HepG2 (cell line): ENCODE data around the gene PYGB. TPM values are rescaled to one million over a fixed set of nuclear protein-coding genes. Genes with fewer than 3 reads are reported as not detected.

Experiments used
- AGO2 ChIP-seq: fragments of 200-400 bp; formaldehyde crosslinking; optimal IDR thresholded peaks from 2 replicates; pipeline ENCODE3; 2017; ENCODE audit warnings: mild to moderate bottlenecking, low read depth, low read length, moderate library complexity
- ATF7 ChIP-seq, 2 experiments: fragments of 450-650 bp in 1 of 2; sonication (generic) in 1 of 2; formaldehyde crosslinking in 1 of 2; IDR thresholded peaks; 2 replicates each; pipeline versions ENCODE4 v1.4.0 to v1.6.1; 2016 to 2020; ENCODE audit warnings: antibody characterized with exemption in 1 of 2, mild to moderate bottlenecking in 1 of 2, missing genetic modification reagents in 1 of 2
- CCAR2 ChIP-seq: fragments of 200-400 bp; formaldehyde crosslinking; optimal IDR thresholded peaks from 2 replicates; pipeline ENCODE3; 2018; ENCODE audit warnings: low read depth, mild to moderate bottlenecking, low read length, moderate library complexity
- ELF4 ChIP-seq: sonication (generic); formaldehyde crosslinking; IDR thresholded peaks from 2 replicates; pipeline ENCODE4 v1.5.0; 2020; ENCODE audit warnings: missing genetic modification reagents, mild to moderate bottlenecking, moderate library complexity, borderline replicate concordance
- FOXJ3 ChIP-seq: sonication (generic); formaldehyde crosslinking; IDR thresholded peaks from 2 replicates; pipeline ENCODE4 v1.4.0; 2020; ENCODE audit warnings: missing genetic modification reagents, mild to moderate bottlenecking, borderline replicate concordance
- MEIS1 ChIP-seq: sonication (generic); formaldehyde crosslinking; IDR thresholded peaks from 2 replicates; pipeline ENCODE4 v1.9.0; 2021; ENCODE audit warnings: mild to moderate bottlenecking, missing genetic modification reagents, moderate library complexity, borderline replicate concordance
- POLR2AphosphoS5 ChIP-seq: IDR thresholded peaks from 2 replicates; pipeline ENCODE4 v1.6.1; 2012; ENCODE audit warnings: low read depth, low read length
- RBM22 ChIP-seq: fragments of 200-400 bp; formaldehyde crosslinking; optimal IDR thresholded peaks from 2 replicates; pipeline ENCODE3; 2017; ENCODE audit warnings: mild to moderate bottlenecking, low read length, moderate library complexity
- RFX1 ChIP-seq: fragments of 450-650 bp; IDR thresholded peaks from 2 replicates; pipeline ENCODE4 v1.6.1; 2017
- ZFP36 ChIP-seq: fragments of 150-350 bp; IDR thresholded peaks from 2 replicates; pipeline ENCODE4 v1.6.1; 2018; ENCODE audit warnings: borderline replicate concordance, low read length, low read depth; ENCODE audit not compliant: partially characterized antibody
- ZKSCAN5 ChIP-seq: sonication (generic); formaldehyde crosslinking; IDR thresholded peaks from 2 replicates; pipeline ENCODE4 v1.5.1; 2020; ENCODE audit warnings: mild to moderate bottlenecking, missing genetic modification reagents
- ZNF205 ChIP-seq: IDR thresholded peaks from 2 replicates; pipeline ENCODE4 v1.6.1; 2018; ENCODE audit warnings: missing biosample characterization, missing genetic modification reagents
- polyA plus RNA-seq, 8 experiments: library from polyadenylated mRNA; depleted of rRNA in 3 of 8; stranded (reverse) in 7 of 8; unstranded in 1 of 8; fragments of >200 nt; fragmentation: Illumina TruSeq in 4 of 8; extraction: Trizol in 4 of 8; gene quantifications; 2 replicates each; pipeline versions ENCODE4 v1.2.1 to v1.2.3, GENCODE V29; 2011 to 2016; ENCODE audit warnings: low read depth in 4 of 8, missing spikeins in 1 of 8, mixed read lengths in 1 of 8; ENCODE audit not compliant: insufficient read depth in 1 of 8
- total RNA-seq, 5 experiments: library from RNA; depleted of rRNA; stranded (reverse); fragments of >200 nt; fragmentation: Illumina TruSeq; extraction: Trizol; gene quantifications; 2 replicates each; pipeline ENCODE4 v1.2.3, GENCODE V29; 2016; ENCODE audit warnings: low read depth in 1 of 5
- TF ChIP-seq, protein P1 (sequence below): IDR thresholded peaks from 2 replicates; pipeline ENCODE4 v1.6.1; 2016; ENCODE audit warnings: mild to moderate bottlenecking
- TF ChIP-seq, protein P2 (sequence below): sonication (generic); formaldehyde crosslinking; IDR thresholded peaks from 2 replicates; pipeline ENCODE4 v1.4.0; 2020; ENCODE audit warnings: missing genetic modification reagents, borderline replicate concordance
- TF ChIP-seq, protein P3 (sequence below): sonication (generic); formaldehyde crosslinking; IDR thresholded peaks from 2 replicates; pipeline ENCODE4 v1.5.0; 2020; ENCODE audit warnings: mild to moderate bottlenecking, low read depth, missing genetic modification reagents, borderline replicate concordance
- TF ChIP-seq, protein P4 (sequence below), 2 experiments: sonication (generic) in 1 of 2; formaldehyde crosslinking in 1 of 2; IDR thresholded peaks; 2 replicates each; pipeline versions ENCODE4 v1.5.1 to v1.6.1; 2011 to 2020; ENCODE audit warnings: borderline replicate concordance in 1 of 2, low read depth in 1 of 2, low read length in 1 of 2, mild to moderate bottlenecking in 1 of 2, missing genetic modification reagents in 1 of 2, moderate library complexity in 1 of 2
- TF ChIP-seq, protein P5 (sequence below): sonication (generic); formaldehyde crosslinking; IDR thresholded peaks from 2 replicates; pipeline ENCODE4 v1.9.0; 2022; ENCODE audit warnings: missing genetic modification reagents, mild to moderate bottlenecking, borderline replicate concordance

PYGB gene
- total and polyA plus RNA-seq, 2 of the 13 experiments (the other 11 are each of a cell fraction or from before 2014, with no cell fraction given), result 24.2 to 86.3 TPM

DNA sequence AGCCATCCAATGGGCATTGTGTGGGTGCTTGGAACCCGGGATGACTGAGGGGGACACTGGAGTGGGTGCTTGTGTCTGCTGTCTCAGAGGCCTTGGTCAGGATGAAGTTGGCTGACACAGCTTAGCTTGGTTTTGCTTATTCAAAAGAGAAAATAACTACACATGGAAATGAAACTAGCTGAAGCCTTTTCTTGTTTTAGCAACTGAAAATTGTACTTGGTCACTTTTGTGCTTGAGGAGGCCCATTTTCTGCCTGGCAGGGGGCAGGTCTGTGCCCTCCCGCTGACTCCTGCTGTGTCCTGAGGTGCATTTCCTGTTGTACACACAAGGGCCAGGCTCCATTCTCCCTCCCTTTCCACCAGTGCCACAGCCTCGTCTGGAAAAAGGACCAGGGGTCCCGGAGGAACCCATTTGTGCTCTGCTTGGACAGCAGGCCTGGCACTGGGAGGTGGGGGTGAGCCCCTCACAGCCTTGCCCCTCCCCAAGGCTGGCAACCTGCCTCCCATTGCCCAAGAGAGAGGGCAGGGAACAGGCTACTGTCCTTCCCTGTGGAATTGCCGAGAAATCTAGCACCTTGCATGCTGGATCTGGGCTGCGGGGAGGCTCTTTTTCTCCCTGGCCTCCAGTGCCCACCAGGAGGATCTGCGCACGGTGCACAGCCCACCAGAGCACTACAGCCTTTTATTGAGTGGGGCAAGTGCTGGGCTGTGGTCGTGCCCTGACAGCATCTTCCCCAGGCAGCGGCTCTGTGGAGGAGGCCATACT, 49.4 kb downstream of the PYGB start (continued):
- TF ChIP-seq ZKSCAN5 (CRISPR knock-in tag), result no peak
- TF ChIP-seq, protein P1, sequence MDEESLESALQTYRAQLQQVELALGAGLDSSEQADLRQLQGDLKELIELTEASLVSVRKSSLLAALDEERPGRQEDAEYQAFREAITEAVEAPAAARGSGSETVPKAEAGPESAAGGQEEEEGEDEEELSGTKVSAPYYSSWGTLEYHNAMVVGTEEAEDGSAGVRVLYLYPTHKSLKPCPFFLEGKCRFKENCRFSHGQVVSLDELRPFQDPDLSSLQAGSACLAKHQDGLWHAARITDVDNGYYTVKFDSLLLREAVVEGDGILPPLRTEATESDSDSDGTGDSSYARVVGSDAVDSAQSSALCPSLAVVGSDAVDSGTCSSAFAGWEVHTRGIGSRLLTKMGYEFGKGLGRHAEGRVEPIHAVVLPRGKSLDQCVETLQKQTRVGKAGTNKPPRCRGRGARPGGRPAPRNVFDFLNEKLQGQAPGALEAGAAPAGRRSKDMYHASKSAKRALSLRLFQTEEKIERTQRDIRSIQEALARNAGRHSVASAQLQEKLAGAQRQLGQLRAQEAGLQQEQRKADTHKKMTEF (CRISPR knock-in tag), result no peak
- no peak for TF ChIP-seq ELF4 (CRISPR knock-in tag)
- TF ChIP-seq, protein P2, sequence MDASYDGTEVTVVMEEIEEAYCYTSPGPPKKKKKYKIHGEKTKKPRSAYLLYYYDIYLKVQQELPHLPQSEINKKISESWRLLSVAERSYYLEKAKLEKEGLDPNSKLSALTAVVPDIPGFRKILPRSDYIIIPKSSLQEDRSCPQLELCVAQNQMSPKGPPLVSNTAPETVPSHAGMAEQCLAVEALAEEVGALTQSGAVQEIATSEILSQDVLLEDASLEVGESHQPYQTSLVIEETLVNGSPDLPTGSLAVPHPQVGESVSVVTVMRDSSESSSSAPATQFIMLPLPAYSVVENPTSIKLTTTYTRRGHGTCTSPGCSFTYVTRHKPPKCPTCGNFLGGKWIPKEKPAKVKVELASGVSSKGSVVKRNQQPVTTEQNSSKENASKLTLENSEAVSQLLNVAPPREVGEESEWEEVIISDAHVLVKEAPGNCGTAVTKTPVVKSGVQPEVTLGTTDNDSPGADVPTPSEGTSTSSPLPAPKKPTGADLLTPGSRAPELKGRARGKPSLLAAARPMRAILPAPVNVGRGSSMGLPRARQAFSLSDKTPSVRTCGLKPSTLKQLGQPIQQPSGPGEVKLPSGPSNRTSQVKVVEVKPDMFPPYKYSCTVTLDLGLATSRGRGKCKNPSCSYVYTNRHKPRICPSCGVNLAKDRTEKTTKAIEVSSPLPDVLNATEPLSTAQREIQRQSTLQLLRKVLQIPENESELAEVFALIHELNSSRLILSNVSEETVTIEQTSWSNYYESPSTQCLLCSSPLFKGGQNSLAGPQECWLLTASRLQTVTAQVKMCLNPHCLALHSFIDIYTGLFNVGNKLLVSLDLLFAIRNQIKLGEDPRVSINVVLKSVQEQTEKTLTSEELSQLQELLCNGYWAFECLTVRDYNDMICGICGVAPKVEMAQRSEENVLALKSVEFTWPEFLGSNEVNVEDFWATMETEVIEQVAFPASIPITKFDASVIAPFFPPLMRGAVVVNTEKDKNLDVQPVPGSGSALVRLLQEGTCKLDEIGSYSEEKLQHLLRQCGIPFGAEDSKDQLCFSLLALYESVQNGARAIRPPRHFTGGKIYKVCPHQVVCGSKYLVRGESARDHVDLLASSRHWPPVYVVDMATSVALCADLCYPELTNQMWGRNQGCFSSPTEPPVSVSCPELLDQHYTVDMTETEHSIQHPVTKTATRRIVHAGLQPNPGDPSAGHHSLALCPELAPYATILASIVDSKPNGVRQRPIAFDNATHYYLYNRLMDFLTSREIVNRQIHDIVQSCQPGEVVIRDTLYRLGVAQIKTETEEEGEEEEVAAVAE (CRISPR knock-in tag), result no peak
- no peak for TF ChIP-seq RFX1
- TF ChIP-seq ZFP36, result no peak
- TF ChIP-seq, protein P3, sequence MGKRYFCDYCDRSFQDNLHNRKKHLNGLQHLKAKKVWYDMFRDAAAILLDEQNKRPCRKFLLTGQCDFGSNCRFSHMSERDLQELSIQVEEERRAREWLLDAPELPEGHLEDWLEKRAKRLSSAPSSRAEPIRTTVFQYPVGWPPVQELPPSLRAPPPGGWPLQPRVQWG (CRISPR knock-in tag), result no peak
- peak; percentile 12; the same call in 1 of the 2 replicates for TF ChIP-seq POLR2AphosphoS5
- peak; percentile 79 for TF ChIP-seq AGO2
- no peak for TF ChIP-seq ATF7 (IDR thresholded peaks at IDR 0.05)
- no peak for TF ChIP-seq ATF7 (CRISPR knock-in tag; IDR thresholded peaks at IDR 0.05)
- TF ChIP-seq MEIS1, result no peak
- 0 out of 2 replicates have a peak, but pooled peaks have one; percentile 12 for TF ChIP-seq ZNF205 (CRISPR knock-in tag)
- peak; percentile 78 for TF ChIP-seq RBM22
- no peak for TF ChIP-seq CCAR2
- TF ChIP-seq, protein P4, sequence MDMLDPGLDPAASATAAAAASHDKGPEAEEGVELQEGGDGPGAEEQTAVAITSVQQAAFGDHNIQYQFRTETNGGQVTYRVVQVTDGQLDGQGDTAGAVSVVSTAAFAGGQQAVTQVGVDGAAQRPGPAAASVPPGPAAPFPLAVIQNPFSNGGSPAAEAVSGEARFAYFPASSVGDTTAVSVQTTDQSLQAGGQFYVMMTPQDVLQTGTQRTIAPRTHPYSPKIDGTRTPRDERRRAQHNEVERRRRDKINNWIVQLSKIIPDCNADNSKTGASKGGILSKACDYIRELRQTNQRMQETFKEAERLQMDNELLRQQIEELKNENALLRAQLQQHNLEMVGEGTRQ (IDR thresholded peaks at IDR 0.05; ENCODE audit: low read depth, low read length), result no peak
- TF ChIP-seq, protein P4 (CRISPR knock-in tag; IDR thresholded peaks at IDR 0.05; ENCODE audit: borderline replicate concordance), result no peak
- TF ChIP-seq, protein P5, sequence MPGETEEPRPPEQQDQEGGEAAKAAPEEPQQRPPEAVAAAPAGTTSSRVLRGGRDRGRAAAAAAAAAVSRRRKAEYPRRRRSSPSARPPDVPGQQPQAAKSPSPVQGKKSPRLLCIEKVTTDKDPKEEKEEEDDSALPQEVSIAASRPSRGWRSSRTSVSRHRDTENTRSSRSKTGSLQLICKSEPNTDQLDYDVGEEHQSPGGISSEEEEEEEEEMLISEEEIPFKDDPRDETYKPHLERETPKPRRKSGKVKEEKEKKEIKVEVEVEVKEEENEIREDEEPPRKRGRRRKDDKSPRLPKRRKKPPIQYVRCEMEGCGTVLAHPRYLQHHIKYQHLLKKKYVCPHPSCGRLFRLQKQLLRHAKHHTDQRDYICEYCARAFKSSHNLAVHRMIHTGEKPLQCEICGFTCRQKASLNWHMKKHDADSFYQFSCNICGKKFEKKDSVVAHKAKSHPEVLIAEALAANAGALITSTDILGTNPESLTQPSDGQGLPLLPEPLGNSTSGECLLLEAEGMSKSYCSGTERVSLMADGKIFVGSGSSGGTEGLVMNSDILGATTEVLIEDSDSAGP (CRISPR knock-in tag), result no peak
- no peak for TF ChIP-seq FOXJ3
